ENCODE results near the gene COL9A3. TPM values are rescaled to one million over a fixed set of nuclear protein-coding genes. Genes with fewer than 3 reads are reported as not detected.

COL9A3 gene
- total RNA-seq, 1 experiment from 2014 or later, result not detected

DNA sequence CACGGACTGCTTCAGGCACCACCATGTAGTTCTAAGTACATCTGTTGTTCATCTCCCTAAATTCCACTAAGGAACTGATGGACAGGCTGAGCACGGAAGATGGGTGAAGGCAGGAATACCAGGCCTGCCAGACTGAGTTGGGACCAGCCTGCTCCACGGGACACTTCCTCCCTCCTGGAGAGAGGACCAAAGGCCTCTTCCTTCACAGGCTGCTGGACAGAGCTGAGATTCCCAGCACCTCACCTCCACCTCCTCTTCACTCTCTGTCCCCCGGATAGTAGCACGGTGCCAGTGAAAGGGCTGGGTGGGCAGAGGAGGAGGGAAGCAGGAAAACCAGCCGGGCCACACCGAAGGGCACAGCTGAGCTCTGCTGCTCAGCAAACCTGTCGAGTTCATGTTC lies 67.7 kb downstream of the COL9A3 start:
- TF ChIP-seq, protein P1, sequence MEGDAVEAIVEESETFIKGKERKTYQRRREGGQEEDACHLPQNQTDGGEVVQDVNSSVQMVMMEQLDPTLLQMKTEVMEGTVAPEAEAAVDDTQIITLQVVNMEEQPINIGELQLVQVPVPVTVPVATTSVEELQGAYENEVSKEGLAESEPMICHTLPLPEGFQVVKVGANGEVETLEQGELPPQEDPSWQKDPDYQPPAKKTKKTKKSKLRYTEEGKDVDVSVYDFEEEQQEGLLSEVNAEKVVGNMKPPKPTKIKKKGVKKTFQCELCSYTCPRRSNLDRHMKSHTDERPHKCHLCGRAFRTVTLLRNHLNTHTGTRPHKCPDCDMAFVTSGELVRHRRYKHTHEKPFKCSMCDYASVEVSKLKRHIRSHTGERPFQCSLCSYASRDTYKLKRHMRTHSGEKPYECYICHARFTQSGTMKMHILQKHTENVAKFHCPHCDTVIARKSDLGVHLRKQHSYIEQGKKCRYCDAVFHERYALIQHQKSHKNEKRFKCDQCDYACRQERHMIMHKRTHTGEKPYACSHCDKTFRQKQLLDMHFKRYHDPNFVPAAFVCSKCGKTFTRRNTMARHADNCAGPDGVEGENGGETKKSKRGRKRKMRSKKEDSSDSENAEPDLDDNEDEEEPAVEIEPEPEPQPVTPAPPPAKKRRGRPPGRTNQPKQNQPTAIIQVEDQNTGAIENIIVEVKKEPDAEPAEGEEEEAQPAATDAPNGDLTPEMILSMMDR (IDR thresholded peaks at IDR 0.05; ENCODE audit: unreplicated experiment), result no peak
- Mint-ChIP-seq H3K36me3 (ENCODE audit: insufficient read depth, unreplicated experiment) (peaks cover 58% of the 10 kb centered on the region), H3K27ac (ENCODE audit: low read depth, unreplicated experiment) (no peak overlapping the region), H3K4me3 (ENCODE audit: unreplicated experiment) (no peak overlapping the region), H3K27me3 (ENCODE audit: insufficient read depth, unreplicated experiment) (no peaks in the 10 kb centered on the region), H3K9me3 (ENCODE audit: unreplicated experiment) (no peaks in the 10 kb centered on the region), H3K4me1 (ENCODE audit: insufficient read depth, unreplicated experiment) (no peaks in the 10 kb centered on the region)
- POLR2A ChIA-PET, result interaction anchor here (0.9 to 2.9 kb wide), 5 partner anchors 8 to 46 kb away, joined by 3 to 11 read pairs (median 3); no protein-coding TSS in a partner anchor
- BruUV-seq (replicated peaks), result TSS peak; percentile 6
- DNase-seq (ENCODE audit: unreplicated experiment), result no peak
- intact Hi-C loops (cut with micrococcal nuclease), result no loop called here
- CTCF ChIA-PET, result interaction anchor here (0.9 to 1.1 kb wide), 4 partner anchors 10 to 31 kb away, joined by 3 to 5 read pairs (median 4); no protein-coding TSS in a partner anchor

DNA sequence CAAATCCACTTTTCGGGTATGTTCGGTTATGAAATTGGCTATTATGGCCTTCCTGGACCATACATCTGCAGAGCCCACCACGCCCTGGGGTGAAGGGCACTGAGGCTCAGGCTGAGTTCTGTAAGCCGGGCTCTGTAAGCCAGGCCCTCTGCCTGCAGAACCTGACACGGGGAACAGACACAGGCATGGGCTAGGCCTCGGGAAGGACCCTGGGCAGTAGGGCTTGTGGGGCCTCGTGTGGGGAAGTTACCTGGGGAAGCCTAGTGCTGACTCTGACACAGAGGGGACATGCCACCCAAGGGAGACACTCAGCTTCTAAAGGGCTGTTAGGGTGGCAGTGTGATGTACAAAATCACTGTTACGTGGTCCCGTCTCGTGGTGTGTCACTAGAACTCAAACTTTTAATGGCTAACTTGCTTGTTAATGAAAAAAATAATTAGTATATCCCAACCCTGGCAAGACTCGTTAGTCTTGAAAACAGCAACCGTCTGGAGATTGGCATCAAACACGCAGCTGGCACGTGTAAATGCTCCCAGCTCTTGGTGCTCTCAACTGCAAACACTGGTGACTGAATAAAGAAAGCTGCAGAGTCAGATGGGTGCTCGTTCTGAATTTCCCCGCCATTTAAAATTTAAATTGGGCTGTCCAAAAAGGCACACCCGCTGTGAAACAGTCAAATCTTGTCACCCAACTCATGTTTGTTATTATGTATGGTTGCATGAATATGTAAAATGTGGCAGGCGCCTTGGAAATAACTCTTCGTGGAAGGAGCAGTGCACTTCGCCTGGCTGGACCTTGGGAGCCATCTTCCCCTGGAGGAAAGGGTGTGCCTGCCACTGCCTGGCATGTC lies 68.4 kb downstream of the COL9A3 start:
- Mint-ChIP-seq H3K27me3 (ENCODE audit: insufficient read depth, unreplicated experiment) (no peaks in the 10 kb centered on the region), H3K4me3 (ENCODE audit: unreplicated experiment) (no peak overlapping the region), H3K36me3 (ENCODE audit: insufficient read depth, unreplicated experiment) (peaks cover 58% of the 10 kb centered on the region), H3K27ac (ENCODE audit: low read depth, unreplicated experiment) (no peak overlapping the region), H3K4me1 (ENCODE audit: insufficient read depth, unreplicated experiment) (no peaks in the 10 kb centered on the region), H3K9me3 (ENCODE audit: unreplicated experiment) (no peaks in the 10 kb centered on the region)
- intact Hi-C loops (cut with micrococcal nuclease), result no loop called here
- no TSS peak for BruUV-seq (replicated peaks)
- POLR2A ChIA-PET, result interaction anchor here (0.9 to 2.9 kb wide), 3 partner anchors 9 to 23 kb away, joined by 3 to 11 read pairs (median 5); no protein-coding TSS in a partner anchor
- CTCF ChIA-PET, result interaction anchor here (0.8 to 1.0 kb wide), 4 partner anchors 8 to 31 kb away, joined by 3 to 4 read pairs (median 4); no protein-coding TSS in a partner anchor
- no peak for DNase-seq (ENCODE audit: unreplicated experiment)
- TF ChIP-seq, protein P1 (IDR thresholded peaks at IDR 0.05; ENCODE audit: unreplicated experiment), result no peak

DNA sequence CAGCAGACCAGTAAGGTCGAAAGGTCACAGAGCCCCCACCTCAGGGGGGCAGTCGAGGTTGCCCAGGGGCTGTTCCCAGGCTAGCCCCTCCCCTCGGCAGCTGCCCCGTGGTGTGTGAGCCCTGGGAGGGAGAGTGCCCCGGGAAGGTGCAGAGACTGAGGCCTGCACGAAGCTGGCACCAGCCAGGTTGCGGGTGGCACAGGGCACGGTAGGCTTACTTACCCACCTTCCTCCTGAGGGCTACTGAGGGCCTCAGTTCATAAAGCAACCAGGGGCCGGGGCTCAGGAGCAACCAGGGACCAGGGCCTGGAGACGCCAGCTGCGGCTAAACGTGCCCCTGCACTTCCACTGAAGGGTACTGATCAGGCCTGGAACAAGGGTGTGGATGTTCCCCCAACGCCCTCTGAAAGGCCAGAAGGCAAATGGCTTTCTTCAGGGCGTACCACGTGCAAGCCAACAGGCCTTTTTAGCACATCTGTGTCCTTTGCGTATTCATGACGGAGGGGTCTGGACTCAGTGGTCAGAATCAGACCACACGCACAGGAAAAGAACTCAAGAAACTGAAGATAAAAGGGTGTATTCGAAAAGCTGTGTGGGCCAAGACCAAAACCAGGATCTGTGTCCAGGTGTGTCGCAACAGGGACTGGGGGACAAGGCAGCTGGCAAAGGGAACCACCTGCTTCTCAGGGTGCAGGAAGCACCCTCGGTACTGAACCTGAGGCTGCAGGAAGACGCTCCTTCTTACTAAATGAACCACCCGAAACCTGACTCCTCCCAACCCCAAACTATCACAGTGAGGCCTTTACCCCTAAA lies 69.3 kb downstream of the COL9A3 start:
- CTCF ChIA-PET, result interaction anchor here (0.7 to 5.9 kb wide), 3 partner anchors 9 to 14 kb away, joined by 3 to 53 read pairs (median 3); no protein-coding TSS in a partner anchor
- TF ChIP-seq, protein P1 (IDR thresholded peaks at IDR 0.05; ENCODE audit: unreplicated experiment), result no peak
- intact Hi-C loops (cut with micrococcal nuclease), result no loop called here
- POLR2A ChIA-PET, result interaction anchor here (0.7 to 2.9 kb wide), 4 partner anchors 10 to 35 kb away, joined by 3 to 11 read pairs (median 5); no protein-coding TSS in a partner anchor
- Mint-ChIP-seq H3K36me3 (ENCODE audit: insufficient read depth, unreplicated experiment) (peaks cover 61% of the 10 kb centered on the region), H3K9me3 (ENCODE audit: unreplicated experiment) (no peaks in the 10 kb centered on the region), H3K27ac (ENCODE audit: low read depth, unreplicated experiment) (no peak overlapping the region), H3K27me3 (ENCODE audit: insufficient read depth, unreplicated experiment) (no peaks in the 10 kb centered on the region), H3K4me1 (ENCODE audit: insufficient read depth, unreplicated experiment) (no peaks in the 10 kb centered on the region), H3K4me3 (ENCODE audit: unreplicated experiment) (no peak overlapping the region)
- BruUV-seq (replicated peaks), result no TSS peak
- DNase-seq (ENCODE audit: unreplicated experiment), result no peak

DNA sequence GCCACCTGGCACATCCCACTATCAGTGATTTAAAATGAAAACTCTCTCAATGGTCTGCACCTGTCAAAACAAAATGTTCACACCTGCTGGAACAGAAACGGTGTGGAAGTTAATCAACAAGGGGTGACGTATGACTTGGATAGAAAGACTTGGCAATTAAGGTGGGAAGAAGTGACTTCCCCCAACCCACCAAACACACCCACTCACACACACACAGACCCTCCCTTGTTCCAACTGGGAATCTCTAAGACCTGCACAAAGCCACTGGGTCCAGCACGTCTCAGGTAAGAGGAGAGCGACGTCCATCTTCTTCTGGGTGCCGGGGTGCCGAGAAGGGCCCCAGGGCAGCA lies 69.8 kb downstream of the COL9A3 start:
- Mint-ChIP-seq H3K4me3 (ENCODE audit: unreplicated experiment) (no peak overlapping the region), H3K36me3 (ENCODE audit: insufficient read depth, unreplicated experiment) (peaks cover 61% of the 10 kb centered on the region), H3K9me3 (ENCODE audit: unreplicated experiment) (no peaks in the 10 kb centered on the region), H3K27ac (ENCODE audit: low read depth, unreplicated experiment) (no peak overlapping the region), H3K4me1 (ENCODE audit: insufficient read depth, unreplicated experiment) (no peaks in the 10 kb centered on the region), H3K27me3 (ENCODE audit: insufficient read depth, unreplicated experiment) (no peaks in the 10 kb centered on the region)
- DNase-seq (ENCODE audit: unreplicated experiment), result no peak
- ChIA-PET POLR2A (interaction anchor here (0.7 to 2.9 kb wide), 6 partner anchors 9 to 34 kb away, joined by 3 to 11 read pairs (median 6); no protein-coding TSS in a partner anchor), CTCF (interaction anchor here (0.7 to 5.9 kb wide), 2 partner anchors 10 to 14 kb away, joined by 3 to 53 read pairs; no protein-coding TSS in a partner anchor)
- no TSS peak for BruUV-seq (replicated peaks)
- intact Hi-C loops (cut with micrococcal nuclease), result no loop called here
- TF ChIP-seq, protein P1 (IDR thresholded peaks at IDR 0.05; ENCODE audit: unreplicated experiment), result no peak

Data from MCF 10A (cell line).